Subcutaneous abdominal adipose tissue (tissue), 5 donors: ENCODE data around the gene MAB21L3.

Source experiments
- H3K27ac ChIP-seq: one replicate; pipeline ENCODE4 v1.7.0; 2013; ENCODE audit warnings: low read depth, mild to moderate bottlenecking, inconsistent platforms, low read length, moderate library complexity
- H3K27me3 ChIP-seq, 5 donors: one replicate each; pipeline ENCODE4 v1.7.0; 2013; ENCODE audit warnings: low read length in 5 of 5, inconsistent platforms in 1 of 5; ENCODE audit not compliant: control insufficient read depth in 5 of 5, insufficient read depth in 4 of 5
- H3K36me3 ChIP-seq, 5 donors: one replicate each; pipeline ENCODE4 v1.7.0; 2013; ENCODE audit warnings: low read length in 5 of 5; ENCODE audit not compliant: control insufficient read depth in 5 of 5, insufficient read depth in 5 of 5
- H3K4me1 ChIP-seq, 5 donors: one replicate each; pipeline ENCODE4 v1.7.0; 2013; ENCODE audit warnings: low read length in 5 of 5, mild to moderate bottlenecking in 3 of 5, moderate library complexity in 1 of 5; ENCODE audit not compliant: control insufficient read depth in 5 of 5, insufficient read depth in 5 of 5
- H3K4me3 ChIP-seq, 5 donors: one replicate each; pipeline ENCODE4 v1.7.0; 2013; ENCODE audit warnings: low read length in 5 of 5, low read depth in 1 of 5
- H3K9ac ChIP-seq, 5 donors: one replicate each; pipeline ENCODE4 v1.7.0; 2013; ENCODE audit warnings: low read length in 5 of 5, mild to moderate bottlenecking in 4 of 5, moderate library complexity in 3 of 5
- H3K9me3 ChIP-seq, 5 donors: one replicate each; pipeline ENCODE4 v1.7.0; 2013; ENCODE audit warnings: low read length in 5 of 5; ENCODE audit not compliant: control insufficient read depth in 5 of 5
- donor health status: healthy.
- donor health status: healthy.
- donor health status: healthy.
- donor health status: healthy.
- donor health status: healthy.

Gene MAB21L3

GRCh38 chr1:116110567-116111523 lies at the start of gene MAB21L3:
TSS of gene MAB21L3 (plus strand) at chr1:116111399. CDS start at chr1:116112616, 1,217 bp downstream.
- no peaks in the 10 kb centered on the region for H3K9me3 ChIP-seq
- H3K27ac ChIP-seq, result peak within 1 kb of the TSS; percentile 10

GRCh38 chr1:116062201-116062600 lies 49.0 kb upstream of the MAB21L3 start:
- peaks cover 0 to 5% (median 0%) of the 10 kb centered on the region in 5 donors for H3K36me3 ChIP-seq
- H3K4me1 ChIP-seq, result peaks cover 0 to 4% (median 3%) of the 10 kb centered on the region in 5 donors
- H3K27me3 ChIP-seq, result no peaks in the 10 kb centered on the region
- H3K27ac ChIP-seq, result no peak overlapping the region
- H3K4me3 ChIP-seq, result no peak overlapping the region
- no peak overlapping the region for H3K9ac ChIP-seq
- peaks cover 0 to 7% (median 0%) of the 10 kb centered on the region in 5 donors for H3K9me3 ChIP-seq

More at GRCh38 chr1:116110567-116111523, at the start of gene MAB21L3:
- peaks cover 0 to 39% (median 16%) of the 10 kb centered on the region in 5 donors for H3K4me1 ChIP-seq
- H3K4me3 ChIP-seq, result peak within 1 kb of the TSS in 1 of 5 donors; percentile 32
- H3K9ac ChIP-seq, result no peak within 1 kb of the TSS
- no peaks in the 10 kb centered on the region for H3K27me3 ChIP-seq
- H3K36me3 ChIP-seq, result no peaks in the 10 kb centered on the region

GRCh38 chr1:116064616-116065015 lies 46.6 kb upstream of the MAB21L3 start:
- Histone ChIP-seq H3K9ac (no peak overlapping the region), H3K27ac (no peak overlapping the region), H3K9me3 (no peaks in the 10 kb centered on the region), H3K4me1 (peaks cover 0 to 10% (median 7%) of the 10 kb centered on the region in 5 donors), H3K27me3 (no peaks in the 10 kb centered on the region), H3K4me3 (no peak overlapping the region), H3K36me3 (peaks cover 0 to 5% (median 0%) of the 10 kb centered on the region in 5 donors)

- H3K27me3 ChIP-seq, result no peaks in the 10 kb centered on the region
- H3K4me3 ChIP-seq, result no peak overlapping the region
- no peaks in the 10 kb centered on the region for H3K9me3 ChIP-seq
- H3K27ac ChIP-seq, result peak overlapping the region; percentile 3
- peaks cover 0 to 5% (median 0%) of the 10 kb centered on the region in 5 donors for H3K36me3 ChIP-seq
- H3K4me1 ChIP-seq, result peaks cover 0 to 10% (median 7%) of the 10 kb centered on the region in 5 donors
- no peak overlapping the region for H3K9ac ChIP-seq
Measured at GRCh38 chr1:116066868-116067565, 44.2 kb upstream of the MAB21L3 start.

- Histone ChIP-seq H3K9me3 (no peaks in the 10 kb centered on the region), H3K27me3 (no peaks in the 10 kb centered on the region), H3K27ac (peak overlapping the region; percentile 3), H3K36me3 (peaks cover 0 to 4% (median 0%) of the 10 kb centered on the region in 5 donors), H3K9ac (no peak overlapping the region), H3K4me1 (peaks cover 0 to 10% (median 7%) of the 10 kb centered on the region in 5 donors), H3K4me3 (no peak overlapping the region)
Measured at GRCh38 chr1:116067566-116067890, 43.7 kb upstream of the MAB21L3 start.

GRCh38 chr1:116075575-116075974 lies 35.6 kb upstream of the MAB21L3 start:
- H3K4me3 ChIP-seq, result no peak overlapping the region
- no peaks in the 10 kb centered on the region for H3K9me3 ChIP-seq
- no peaks in the 10 kb centered on the region for H3K27me3 ChIP-seq
- no peaks in the 10 kb centered on the region for H3K36me3 ChIP-seq
- no peak overlapping the region for H3K27ac ChIP-seq
- H3K4me1 ChIP-seq, result no peaks in the 10 kb centered on the region
- H3K9ac ChIP-seq, result no peak overlapping the region

GRCh38 chr1:116075990-116076389 lies 35.2 kb upstream of the MAB21L3 start:
- H3K27ac ChIP-seq, result no peak overlapping the region
- H3K36me3 ChIP-seq, result no peaks in the 10 kb centered on the region
- no peaks in the 10 kb centered on the region for H3K9me3 ChIP-seq

GRCh38 chr1:116076831-116077230 lies 34.4 kb upstream of the MAB21L3 start:
- Histone ChIP-seq H3K9ac (no peak overlapping the region), H3K9me3 (no peaks in the 10 kb centered on the region)

More at GRCh38 chr1:116075990-116076389, 35.2 kb upstream of the MAB21L3 start:
- Histone ChIP-seq H3K27me3 (no peaks in the 10 kb centered on the region), H3K4me1 (no peaks in the 10 kb centered on the region), H3K4me3 (no peak overlapping the region), H3K9ac (no peak overlapping the region)

GRCh38 chr1:116078699-116079223 lies 32.4 kb upstream of the MAB21L3 start:
- Histone ChIP-seq H3K4me1 (no peaks in the 10 kb centered on the region), H3K9me3 (no peaks in the 10 kb centered on the region), H3K27me3 (no peaks in the 10 kb centered on the region), H3K36me3 (no peaks in the 10 kb centered on the region), H3K4me3 (no peak overlapping the region), H3K9ac (no peak overlapping the region), H3K27ac (no peak overlapping the region)

More at GRCh38 chr1:116076831-116077230, 34.4 kb upstream of the MAB21L3 start:
- Histone ChIP-seq H3K4me3 (no peak overlapping the region), H3K4me1 (no peaks in the 10 kb centered on the region), H3K36me3 (no peaks in the 10 kb centered on the region), H3K27ac (no peak overlapping the region), H3K27me3 (no peaks in the 10 kb centered on the region)
